ENCODE measurements around the gene TPST2.

DNA sequence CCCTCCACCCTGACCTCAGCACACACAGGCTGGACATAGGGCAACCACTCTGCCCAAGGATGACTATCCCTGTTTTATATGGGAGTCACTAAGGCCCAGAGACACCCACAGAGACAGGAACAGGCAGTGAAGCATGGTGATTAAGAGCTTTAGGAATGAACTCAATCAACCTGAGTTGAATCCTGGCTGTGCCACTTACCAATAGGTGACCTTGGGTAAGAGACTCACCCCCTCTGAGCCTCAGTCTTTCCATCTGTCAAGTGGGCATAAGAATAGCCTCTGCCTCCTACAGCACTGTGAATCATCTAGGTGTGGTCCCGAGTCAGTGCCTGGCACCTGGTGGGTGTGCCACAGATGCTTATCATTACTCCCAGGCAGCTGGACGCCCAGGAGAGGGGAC lies 21.1 kb upstream of the TPST2 start:
- TF ChIP-seq, protein P1, sequence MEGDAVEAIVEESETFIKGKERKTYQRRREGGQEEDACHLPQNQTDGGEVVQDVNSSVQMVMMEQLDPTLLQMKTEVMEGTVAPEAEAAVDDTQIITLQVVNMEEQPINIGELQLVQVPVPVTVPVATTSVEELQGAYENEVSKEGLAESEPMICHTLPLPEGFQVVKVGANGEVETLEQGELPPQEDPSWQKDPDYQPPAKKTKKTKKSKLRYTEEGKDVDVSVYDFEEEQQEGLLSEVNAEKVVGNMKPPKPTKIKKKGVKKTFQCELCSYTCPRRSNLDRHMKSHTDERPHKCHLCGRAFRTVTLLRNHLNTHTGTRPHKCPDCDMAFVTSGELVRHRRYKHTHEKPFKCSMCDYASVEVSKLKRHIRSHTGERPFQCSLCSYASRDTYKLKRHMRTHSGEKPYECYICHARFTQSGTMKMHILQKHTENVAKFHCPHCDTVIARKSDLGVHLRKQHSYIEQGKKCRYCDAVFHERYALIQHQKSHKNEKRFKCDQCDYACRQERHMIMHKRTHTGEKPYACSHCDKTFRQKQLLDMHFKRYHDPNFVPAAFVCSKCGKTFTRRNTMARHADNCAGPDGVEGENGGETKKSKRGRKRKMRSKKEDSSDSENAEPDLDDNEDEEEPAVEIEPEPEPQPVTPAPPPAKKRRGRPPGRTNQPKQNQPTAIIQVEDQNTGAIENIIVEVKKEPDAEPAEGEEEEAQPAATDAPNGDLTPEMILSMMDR (IDR thresholded peaks at IDR 0.05) = no peak
- TF ChIP-seq POLR2A (IDR thresholded peaks at IDR 0.05; ENCODE audit: low read depth) = no peak
